GM12873 (cell line): ENCODE data around the gene CLEC14A.

Source experiments
- TF ChIP-seq, protein P1 (sequence below): IDR thresholded peaks from 2 replicates; pipeline ENCODE4 v1.5.1; 2012; ENCODE audit warnings: low read depth, mild to moderate bottlenecking, moderate library complexity, low read length, control low read depth; ENCODE audit not compliant: insufficient read depth; ENCODE audit errors: missing control alignments

CLEC14A gene

DNA sequence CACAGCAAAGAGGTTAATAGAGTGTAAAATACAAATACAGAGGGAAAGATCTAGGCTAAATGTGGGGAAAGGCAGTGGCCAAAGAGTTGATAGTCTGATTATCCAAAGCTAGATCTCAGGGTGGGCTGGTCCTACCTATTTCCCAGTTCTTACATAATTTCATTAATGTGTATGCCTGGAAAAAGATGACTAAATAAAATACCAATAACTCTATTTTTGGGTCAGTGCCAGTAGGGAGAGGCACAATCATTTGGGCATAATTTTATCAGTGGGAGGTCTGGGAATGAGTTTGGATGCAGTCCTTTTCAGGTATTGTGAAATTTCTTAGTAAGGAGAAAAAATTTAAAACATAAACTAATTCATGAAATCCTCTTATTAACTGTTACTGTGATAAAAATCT, 30.6 kb upstream of the CLEC14A start:
- TF ChIP-seq, protein P1, sequence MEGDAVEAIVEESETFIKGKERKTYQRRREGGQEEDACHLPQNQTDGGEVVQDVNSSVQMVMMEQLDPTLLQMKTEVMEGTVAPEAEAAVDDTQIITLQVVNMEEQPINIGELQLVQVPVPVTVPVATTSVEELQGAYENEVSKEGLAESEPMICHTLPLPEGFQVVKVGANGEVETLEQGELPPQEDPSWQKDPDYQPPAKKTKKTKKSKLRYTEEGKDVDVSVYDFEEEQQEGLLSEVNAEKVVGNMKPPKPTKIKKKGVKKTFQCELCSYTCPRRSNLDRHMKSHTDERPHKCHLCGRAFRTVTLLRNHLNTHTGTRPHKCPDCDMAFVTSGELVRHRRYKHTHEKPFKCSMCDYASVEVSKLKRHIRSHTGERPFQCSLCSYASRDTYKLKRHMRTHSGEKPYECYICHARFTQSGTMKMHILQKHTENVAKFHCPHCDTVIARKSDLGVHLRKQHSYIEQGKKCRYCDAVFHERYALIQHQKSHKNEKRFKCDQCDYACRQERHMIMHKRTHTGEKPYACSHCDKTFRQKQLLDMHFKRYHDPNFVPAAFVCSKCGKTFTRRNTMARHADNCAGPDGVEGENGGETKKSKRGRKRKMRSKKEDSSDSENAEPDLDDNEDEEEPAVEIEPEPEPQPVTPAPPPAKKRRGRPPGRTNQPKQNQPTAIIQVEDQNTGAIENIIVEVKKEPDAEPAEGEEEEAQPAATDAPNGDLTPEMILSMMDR: no peak

DNA sequence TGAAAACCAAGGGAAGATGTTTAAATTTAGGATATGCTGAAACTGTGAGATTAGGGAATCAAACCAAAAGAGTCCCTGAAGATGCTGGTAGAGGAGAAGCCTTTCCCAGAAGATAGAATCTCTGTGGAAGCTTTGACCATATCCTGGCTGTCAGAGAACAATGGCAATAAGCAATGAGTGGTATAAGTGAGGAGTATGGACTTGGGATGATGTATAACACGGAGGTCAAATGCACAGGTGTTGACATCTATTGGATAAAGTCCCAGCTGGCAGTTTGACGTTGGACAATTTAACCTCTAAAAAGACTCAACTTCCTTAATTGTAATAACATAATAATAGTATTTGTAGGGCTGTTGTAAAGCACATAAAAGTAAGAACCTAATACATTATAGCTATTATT, 30.1 kb upstream of the CLEC14A start:
- TF ChIP-seq, protein P1: no peak

DNA sequence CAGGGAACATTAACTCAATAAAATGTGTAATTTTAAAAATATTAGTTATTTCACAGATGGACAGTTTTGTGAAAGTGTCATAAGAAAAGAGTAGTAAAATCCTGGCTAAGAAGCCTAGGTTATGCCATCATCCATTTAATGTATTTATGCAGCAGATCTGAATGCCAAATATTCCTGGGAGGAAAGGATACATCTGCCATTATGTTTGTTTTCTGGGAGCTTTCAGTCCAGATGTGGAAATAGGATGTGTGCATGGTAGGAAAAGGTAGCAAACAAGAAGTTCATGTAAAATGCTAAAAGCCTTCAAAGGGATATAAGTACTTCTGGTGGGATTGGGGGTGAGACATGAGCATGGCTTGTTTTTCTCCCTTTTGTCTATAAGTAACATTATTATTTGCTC, 27.0 kb upstream of the CLEC14A start:
- TF ChIP-seq, protein P1: no peak

DNA sequence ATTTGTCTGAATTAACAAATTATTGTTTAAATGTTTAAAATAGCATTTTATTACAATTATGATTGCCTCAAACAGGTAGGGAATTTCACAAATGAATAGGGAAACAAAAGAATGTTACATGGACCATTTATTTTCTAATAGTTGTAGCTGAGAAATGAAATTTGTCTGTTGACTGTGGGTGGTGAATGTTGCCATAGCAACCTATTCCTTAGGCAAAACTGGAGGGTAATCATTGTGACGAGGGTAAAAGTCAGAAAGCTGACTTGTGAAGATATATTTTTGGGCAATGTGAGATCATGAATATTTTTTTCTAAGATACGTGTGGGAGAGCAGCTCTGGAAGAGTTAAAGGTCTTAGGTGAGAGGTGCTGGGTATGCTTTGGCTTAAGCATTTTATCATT, 24.2 kb upstream of the CLEC14A start:
- TF ChIP-seq, protein P1: no peak

DNA sequence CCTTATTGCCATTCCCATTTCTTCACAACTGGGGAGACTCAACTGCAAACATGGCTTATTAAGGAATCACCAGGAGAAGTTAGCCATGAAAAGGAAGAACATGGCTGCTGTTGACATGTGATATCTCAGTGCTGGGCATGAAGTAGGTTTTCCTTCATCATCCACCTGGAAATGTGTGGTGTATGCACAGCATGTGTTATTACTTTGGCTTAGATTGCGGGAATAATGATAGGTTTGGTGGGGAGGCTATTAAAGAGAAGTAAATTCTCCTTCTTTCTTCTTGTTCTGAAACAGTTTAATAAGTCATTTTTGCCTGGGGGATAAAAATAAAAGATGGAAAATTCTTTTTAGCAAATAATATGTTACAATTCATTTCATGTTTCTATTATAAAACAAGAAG, 23.7 kb upstream of the CLEC14A start:
- TF ChIP-seq, protein P1: no peak

DNA sequence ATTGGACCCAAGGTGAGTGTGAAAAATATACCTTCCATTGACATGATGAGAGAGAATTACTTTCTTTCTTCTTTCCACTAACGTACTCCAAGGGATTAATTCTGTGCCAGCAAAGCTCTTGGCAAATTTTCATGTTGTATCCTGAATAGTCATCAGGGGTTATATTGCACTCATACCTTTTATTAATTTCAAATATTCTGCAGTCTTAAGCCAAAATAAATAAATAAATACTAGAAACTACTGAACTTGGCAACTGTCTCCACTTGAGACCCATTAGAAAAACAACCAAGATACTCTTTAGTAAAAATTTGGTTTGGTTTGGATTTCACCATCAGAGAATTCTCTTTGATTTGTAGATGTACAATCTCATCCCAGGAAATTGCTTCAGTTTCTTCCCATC, 22.1 kb upstream of the CLEC14A start:
- TF ChIP-seq, protein P1: no peak

DNA sequence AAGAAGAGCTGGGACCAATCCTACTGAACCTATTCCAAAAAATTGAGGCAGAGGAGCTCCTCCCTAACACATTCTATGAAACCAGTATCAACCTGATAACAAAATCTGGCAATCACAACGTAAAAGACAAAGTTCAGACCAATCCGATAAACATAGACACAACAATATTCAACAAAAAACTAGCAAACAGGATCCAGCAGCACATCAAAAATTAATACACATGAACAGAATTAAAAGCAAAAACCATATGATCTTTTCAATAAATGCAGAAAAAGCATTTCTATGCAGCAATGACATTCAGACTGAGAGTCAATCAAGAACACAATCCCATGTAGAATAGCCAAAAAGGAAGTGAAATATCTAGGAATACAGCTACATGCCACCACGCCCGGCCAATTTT, 7.0 kb upstream of the CLEC14A start:
- TF ChIP-seq, protein P1: no peak
